ENCODE results near the gene TOP2B. TPM values are rescaled to one million over a fixed set of nuclear protein-coding genes. Genes with fewer than 3 reads are reported as not detected.

Gene TOP2B
- total and polyA plus RNA-seq, 9 of the 15 experiments (the other 6 are each of a cell fraction or from before 2014, with no cell fraction given) = 45.3 to 186 (median 134) TPM

DNA sequence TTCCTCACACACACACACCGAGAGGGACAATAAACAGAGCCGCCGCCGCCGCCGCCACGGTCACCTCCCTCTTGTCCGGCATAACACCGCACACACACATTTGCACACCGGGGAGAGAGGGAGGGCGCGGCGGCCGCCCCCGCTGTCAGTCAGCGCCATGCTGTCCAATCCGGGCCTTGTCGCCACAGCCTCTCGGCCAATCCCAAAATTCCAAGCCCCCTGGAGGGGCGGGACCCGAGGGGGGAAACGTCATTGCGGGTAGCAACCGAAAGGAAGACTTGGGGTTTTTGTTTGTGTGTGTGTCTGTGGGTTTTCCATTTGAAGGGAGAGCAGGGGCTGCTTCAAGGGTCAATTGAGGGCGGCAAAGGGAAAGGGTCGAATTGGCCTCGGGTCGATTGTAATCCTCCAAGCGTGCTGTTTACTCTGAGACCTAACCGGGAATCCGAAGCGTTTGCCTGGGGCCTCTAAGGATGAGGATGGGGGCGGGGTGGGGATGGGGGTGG, at the start of gene TOP2B (continued):
- TF ChIP-seq, protein P1, sequence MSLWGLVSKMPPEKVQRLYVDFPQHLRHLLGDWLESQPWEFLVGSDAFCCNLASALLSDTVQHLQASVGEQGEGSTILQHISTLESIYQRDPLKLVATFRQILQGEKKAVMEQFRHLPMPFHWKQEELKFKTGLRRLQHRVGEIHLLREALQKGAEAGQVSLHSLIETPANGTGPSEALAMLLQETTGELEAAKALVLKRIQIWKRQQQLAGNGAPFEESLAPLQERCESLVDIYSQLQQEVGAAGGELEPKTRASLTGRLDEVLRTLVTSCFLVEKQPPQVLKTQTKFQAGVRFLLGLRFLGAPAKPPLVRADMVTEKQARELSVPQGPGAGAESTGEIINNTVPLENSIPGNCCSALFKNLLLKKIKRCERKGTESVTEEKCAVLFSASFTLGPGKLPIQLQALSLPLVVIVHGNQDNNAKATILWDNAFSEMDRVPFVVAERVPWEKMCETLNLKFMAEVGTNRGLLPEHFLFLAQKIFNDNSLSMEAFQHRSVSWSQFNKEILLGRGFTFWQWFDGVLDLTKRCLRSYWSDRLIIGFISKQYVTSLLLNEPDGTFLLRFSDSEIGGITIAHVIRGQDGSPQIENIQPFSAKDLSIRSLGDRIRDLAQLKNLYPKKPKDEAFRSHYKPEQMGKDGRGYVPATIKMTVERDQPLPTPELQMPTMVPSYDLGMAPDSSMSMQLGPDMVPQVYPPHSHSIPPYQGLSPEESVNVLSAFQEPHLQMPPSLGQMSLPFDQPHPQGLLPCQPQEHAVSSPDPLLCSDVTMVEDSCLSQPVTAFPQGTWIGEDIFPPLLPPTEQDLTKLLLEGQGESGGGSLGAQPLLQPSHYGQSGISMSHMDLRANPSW (CRISPR knock-in tag; IDR thresholded peaks at IDR 0.05) = no peak
- TF ChIP-seq, protein P2, sequence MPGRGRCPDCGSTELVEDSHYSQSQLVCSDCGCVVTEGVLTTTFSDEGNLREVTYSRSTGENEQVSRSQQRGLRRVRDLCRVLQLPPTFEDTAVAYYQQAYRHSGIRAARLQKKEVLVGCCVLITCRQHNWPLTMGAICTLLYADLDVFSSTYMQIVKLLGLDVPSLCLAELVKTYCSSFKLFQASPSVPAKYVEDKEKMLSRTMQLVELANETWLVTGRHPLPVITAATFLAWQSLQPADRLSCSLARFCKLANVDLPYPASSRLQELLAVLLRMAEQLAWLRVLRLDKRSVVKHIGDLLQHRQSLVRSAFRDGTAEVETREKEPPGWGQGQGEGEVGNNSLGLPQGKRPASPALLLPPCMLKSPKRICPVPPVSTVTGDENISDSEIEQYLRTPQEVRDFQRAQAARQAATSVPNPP (IDR thresholded peaks at IDR 0.05; ENCODE audit: borderline replicate concordance, insufficient read depth, insufficient read length) = no peak
- TF ChIP-seq ZNF507 (tag; conservative IDR thresholded peaks at IDR 0.05) (no peak), ZNF778 (CRISPR knock-in tag; IDR thresholded peaks at IDR 0.05) (no peak), SETDB1 (IDR thresholded peaks at IDR 0.05; ENCODE audit: low read length) (no peak), ZNF23 (CRISPR knock-in tag; IDR thresholded peaks at IDR 0.05) (no peak), E2F3 (CRISPR knock-in tag; IDR thresholded peaks at IDR 0.05) (no peak), MCM2 (IDR thresholded peaks at IDR 0.05; ENCODE audit: low read depth) (no peak), ATF1 (CRISPR knock-in tag; IDR thresholded peaks at IDR 0.05) (no peak; the same call in 1 of the 2 replicates), ATF1 (tag; IDR thresholded peaks at IDR 0.05) (peak; percentile 99), PRPF4 (IDR thresholded peaks at IDR 0.05; ENCODE audit: insufficient read depth, low read depth, low read length, poor library complexity, severe bottlenecking) (no peak), POLR2H (tag; IDR thresholded peaks at IDR 0.05; ENCODE audit: low read depth) (peak; percentile 61), RCOR1 (IDR thresholded peaks at IDR 0.05; ENCODE audit: borderline replicate concordance in 1 of 2, low read depth in 2 of 2, low read length in 2 of 2) (no peak; a peak in 1 of 4 replicates), PHB2 (IDR thresholded peaks at IDR 0.05; ENCODE audit: low read depth) (no peak)
- TF ChIP-seq, protein P3, sequence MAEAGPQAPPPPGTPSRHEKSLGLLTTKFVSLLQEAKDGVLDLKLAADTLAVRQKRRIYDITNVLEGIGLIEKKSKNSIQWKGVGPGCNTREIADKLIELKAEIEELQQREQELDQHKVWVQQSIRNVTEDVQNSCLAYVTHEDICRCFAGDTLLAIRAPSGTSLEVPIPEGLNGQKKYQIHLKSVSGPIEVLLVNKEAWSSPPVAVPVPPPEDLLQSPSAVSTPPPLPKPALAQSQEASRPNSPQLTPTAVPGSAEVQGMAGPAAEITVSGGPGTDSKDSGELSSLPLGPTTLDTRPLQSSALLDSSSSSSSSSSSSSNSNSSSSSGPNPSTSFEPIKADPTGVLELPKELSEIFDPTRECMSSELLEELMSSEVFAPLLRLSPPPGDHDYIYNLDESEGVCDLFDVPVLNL (CRISPR knock-in tag; IDR thresholded peaks at IDR 0.05; ENCODE audit: low read depth) = no peak
- TF ChIP-seq, protein P4, sequence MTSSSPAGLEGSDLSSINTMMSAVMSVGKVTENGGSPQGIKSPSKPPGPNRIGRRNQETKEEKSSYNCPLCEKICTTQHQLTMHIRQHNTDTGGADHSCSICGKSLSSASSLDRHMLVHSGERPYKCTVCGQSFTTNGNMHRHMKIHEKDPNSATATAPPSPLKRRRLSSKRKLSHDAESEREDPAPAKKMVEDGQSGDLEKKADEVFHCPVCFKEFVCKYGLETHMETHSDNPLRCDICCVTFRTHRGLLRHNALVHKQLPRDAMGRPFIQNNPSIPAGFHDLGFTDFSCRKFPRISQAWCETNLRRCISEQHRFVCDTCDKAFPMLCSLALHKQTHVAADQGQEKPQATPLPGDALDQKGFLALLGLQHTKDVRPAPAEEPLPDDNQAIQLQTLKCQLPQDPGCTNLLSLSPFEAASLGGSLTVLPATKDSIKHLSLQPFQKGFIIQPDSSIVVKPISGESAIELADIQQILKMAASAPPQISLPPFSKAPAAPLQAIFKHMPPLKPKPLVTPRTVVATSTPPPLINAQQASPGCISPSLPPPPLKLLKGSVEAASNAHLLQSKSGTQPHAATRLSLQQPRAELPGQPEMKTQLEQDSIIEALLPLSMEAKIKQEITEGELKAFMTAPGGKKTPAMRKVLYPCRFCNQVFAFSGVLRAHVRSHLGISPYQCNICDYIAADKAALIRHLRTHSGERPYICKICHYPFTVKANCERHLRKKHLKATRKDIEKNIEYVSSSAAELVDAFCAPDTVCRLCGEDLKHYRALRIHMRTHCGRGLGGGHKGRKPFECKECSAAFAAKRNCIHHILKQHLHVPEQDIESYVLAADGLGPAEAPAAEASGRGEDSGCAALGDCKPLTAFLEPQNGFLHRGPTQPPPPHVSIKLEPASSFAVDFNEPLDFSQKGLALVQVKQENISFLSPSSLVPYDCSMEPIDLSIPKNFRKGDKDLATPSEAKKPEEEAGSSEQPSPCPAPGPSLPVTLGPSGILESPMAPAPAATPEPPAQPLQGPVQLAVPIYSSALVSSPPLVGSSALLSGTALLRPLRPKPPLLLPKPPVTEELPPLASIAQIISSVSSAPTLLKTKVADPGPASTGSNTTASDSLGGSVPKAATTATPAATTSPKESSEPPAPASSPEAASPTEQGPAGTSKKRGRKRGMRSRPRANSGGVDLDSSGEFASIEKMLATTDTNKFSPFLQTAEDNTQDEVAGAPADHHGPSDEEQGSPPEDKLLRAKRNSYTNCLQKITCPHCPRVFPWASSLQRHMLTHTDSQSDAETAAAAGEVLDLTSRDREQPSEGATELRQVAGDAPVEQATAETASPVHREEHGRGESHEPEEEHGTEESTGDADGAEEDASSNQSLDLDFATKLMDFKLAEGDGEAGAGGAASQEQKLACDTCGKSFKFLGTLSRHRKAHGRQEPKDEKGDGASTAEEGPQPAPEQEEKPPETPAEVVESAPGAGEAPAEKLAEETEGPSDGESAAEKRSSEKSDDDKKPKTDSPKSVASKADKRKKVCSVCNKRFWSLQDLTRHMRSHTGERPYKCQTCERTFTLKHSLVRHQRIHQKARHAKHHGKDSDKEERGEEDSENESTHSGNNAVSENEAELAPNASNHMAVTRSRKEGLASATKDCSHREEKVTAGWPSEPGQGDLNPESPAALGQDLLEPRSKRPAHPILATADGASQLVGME (CRISPR knock-in tag; IDR thresholded peaks at IDR 0.05) = no peak
